Middle frontal gyrus (tissue), 1 donor: ENCODE data around the gene CUL1.

Source experiments
- DNase-seq: peaks from one replicate; pipeline ENCODE4 v3.0.0-alpha.2; 2015; ENCODE audit warnings: low spot score; ENCODE audit errors: extremely low spot score

The CUL1 gene

GRCh38 chr7:148717266-148717793 is 18.6 kb downstream of the CUL1 start:
- no peak for DNase-seq

- no peak for DNase-seq
Observed at GRCh38 chr7:148718431-148718830, 19.7 kb downstream of the CUL1 start.

- no peak for DNase-seq
Observed at GRCh38 chr7:148719753-148720152, 21.1 kb downstream of the CUL1 start.

DNA sequence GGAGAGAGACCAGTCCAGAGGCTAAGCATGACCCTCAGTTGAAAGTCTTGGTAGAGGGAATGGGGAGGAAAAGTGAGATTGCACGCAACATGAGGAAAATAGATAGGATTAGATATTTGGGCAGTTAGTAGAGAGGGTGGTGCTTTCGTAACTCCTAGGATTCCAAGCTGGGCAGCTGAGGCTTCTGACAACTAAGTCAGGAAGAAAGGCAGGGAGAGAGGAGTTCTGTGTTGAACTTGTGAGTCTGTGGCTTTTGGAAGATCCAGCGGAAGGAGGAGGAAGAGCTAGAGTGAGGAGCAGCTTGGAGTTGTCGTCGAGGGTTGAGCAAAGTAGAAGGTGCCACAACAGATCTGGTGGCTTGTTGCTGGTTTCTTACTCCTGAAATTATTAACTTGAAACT is 21.8 kb downstream of the CUL1 start:
- no peak for DNase-seq

GRCh38 chr7:148721390-148721789 is 22.7 kb downstream of the CUL1 start:
- no peak for DNase-seq

DNA sequence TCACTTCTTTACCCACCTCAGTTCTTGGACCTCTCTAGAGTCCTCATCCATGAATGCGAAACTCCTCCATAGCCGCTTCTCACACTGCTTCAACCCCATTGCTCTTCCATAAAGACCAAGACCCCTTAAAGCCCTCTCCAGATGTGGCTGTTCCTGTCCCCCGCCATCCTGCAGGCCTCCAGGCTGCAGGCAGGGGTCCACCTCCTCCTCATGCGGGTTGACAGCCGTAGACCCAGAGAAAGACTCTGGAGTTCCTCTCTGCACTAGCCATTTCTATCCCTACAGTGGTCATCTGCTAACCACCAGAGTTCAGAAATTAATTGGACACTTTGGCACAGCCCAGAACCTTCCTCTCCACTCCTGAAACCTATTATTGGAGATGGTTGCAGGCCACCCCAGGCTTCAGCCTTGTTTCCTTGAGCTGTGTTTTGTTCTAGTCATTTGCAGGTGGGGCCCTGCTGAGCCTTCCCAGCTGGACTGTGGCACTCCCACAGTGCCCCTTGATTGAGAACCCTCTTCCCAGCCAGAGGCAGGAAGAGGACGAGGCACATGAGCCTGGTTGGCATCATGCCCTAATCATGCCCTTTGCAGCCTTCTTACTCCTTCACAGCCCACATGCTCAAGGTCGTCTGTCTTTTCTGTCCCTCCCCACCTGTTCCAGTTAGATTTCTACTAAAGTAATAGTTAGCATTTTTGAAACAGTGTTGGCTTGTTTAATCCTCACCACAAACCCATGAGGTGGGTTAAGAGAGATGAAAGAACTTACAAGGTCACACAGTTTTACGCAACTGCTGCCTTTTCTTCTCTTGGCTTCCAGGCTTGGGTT is 23.9 kb downstream of the CUL1 start:
- DNase-seq = no peak

DNA sequence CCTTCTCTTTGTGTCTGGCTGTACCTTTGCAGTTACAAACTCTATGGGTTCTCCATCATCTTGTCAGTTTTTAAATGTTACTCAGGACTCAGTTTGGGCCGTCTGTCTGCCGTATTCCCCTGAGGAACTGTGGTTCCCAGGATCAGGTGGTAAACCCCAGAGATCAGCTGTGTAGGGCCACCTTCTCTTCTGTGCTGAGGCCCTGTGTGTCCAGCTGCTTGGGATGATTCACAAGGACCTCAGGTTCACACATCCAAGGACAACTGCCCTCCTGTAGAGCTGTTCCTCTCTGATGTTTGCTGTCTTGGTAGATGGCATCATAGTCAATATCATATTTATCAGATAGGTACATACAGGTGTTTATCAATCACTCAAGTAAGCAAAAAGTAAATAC is 24.5 kb downstream of the CUL1 start:
- DNase-seq = no peak

- DNase-seq = no peak
Observed at GRCh38 chr7:148723846-148724245, 25.1 kb downstream of the CUL1 start.

DNA sequence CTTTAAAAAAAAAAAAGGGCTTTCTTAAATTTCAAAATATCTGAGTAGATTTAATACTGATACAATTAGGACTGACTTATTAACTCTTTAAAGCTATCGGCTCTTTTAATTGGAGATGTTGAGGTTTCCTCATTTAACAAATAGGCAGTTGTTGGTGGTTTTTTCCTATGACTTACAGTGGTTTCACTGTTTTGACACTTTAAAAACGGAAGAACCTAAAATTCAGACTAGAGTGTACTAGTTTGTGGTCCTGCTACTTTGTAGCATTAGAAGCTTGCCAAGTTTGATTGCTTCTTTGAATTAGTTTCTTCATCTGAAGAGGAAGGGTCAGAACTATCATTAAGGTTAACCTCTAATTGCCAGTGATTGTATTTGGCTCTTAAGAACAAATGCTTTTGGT is 27.7 kb downstream of the CUL1 start:
- DNase-seq = no peak

- no peak for DNase-seq
Observed at GRCh38 chr7:148727501-148728278, 29.0 kb downstream of the CUL1 start.

GRCh38 chr7:148729984-148730733 is 31.5 kb downstream of the CUL1 start:
- DNase-seq = no peak

GRCh38 chr7:148732862-148733261 is 34.2 kb downstream of the CUL1 start:
- no peak for DNase-seq

- no peak for DNase-seq
Observed at GRCh38 chr7:148733496-148733895, 34.8 kb downstream of the CUL1 start.

GRCh38 chr7:148735141-148735540 is 36.4 kb downstream of the CUL1 start:
- DNase-seq = no peak

DNA sequence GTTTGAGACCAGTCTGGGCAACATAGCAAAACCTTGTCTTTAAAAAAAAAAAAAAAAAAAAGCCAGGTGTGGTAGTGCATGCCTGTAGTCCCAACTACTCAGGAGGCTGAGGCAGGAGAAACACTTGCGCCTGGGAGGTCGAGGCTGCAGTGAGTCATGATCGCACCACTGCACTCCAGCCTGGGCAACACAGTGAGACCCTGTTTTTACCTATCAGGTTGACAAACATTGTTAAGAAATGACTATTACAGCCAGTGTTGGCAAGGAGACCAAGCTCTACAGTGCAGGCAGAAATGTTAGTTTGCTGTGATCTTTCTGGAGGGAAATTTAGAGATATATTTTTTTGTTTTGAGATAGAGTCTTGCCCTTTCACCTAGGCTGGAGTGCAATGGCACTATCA is 37.3 kb downstream of the CUL1 start:
- DNase-seq = no peak

GRCh38 chr7:148738737-148739535 is 40.2 kb downstream of the CUL1 start:
- no peak for DNase-seq

DNA sequence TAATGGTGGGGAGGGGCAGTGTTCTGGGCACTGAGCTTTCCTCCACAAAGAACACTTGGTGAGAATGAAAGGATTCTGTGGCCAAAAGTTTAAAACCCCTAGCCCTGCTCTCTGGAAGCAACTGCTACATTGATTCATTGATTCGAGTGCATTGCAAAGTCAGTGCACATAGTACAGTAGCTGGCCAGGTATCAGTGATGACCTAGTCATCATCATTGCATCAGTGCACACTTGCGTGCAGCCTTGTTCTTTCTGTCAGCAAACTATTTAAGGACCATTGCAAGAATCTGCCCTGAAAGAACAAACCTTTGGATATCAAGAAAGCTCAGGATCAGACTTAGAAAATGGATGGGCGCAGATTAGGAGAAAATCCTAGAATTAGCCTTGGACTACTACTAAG is 47.4 kb downstream of the CUL1 start:
- DNase-seq = no peak

GRCh38 chr7:148747274-148747673 is 48.6 kb downstream of the CUL1 start:
- no peak for DNase-seq

- DNase-seq = no peak
Observed at GRCh38 chr7:148750442-148751355, 52.0 kb downstream of the CUL1 start.

DNA sequence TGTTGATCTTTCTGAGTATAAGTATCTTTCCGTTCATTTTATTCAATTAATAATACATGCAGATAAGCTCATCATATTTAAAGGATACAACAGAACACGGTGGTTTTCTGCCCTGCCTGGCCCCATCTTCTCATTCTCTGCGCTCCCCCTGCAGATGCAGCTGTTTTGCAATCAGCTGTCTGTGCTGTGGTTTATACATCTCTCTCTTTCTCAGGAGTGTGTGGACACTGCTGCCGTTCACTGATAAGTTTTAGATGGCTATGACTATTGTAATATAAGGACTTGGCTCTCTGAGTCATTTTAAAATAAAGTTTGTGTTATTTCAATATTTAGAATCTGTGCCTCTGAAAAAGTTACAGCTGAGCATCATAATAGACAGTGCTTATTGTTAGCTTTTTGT is 54.5 kb downstream of the CUL1 start:
- no peak for DNase-seq
